GM12891 (cell line): Measurements from ENCODE around the gene SNX32.

Experiments used
- DNase-seq: peaks from one replicate; pipeline ENCODE4 v3.0.0; 2011; ENCODE audit warnings: low spot score; ENCODE audit not compliant: insufficient read length
- FAIRE-seq: peaks from 2 replicates; lab custom pipeline; 2011; peaks lifted over from hg19 to GRCh38; lab: Jason Lieb, UNC
- PAX5 ChIP-seq: IDR thresholded peaks from 2 replicates; pipeline ENCODE4 v1.6.1; 2011; ENCODE audit warnings: low read length, moderate library complexity, mild to moderate bottlenecking; ENCODE audit not compliant: insufficient read depth, severe bottlenecking
- POLR2A ChIP-seq: IDR thresholded peaks from 2 replicates; pipeline ENCODE4 v1.6.1; 2011; ENCODE audit warnings: low read depth, low read length, control low read depth
- POLR2AphosphoS5 ChIP-seq: IDR thresholded peaks from 2 replicates; pipeline ENCODE4 v1.6.1; 2011; ENCODE audit warnings: low read depth, low read length, control low read depth
- POU2F2 ChIP-seq: IDR thresholded peaks from 2 replicates; pipeline ENCODE4 v1.6.1; 2011; ENCODE audit warnings: low read depth, mild to moderate bottlenecking, control low read depth, low read length, moderate library complexity
- SPI1 ChIP-seq: IDR thresholded peaks from 2 replicates; pipeline ENCODE4 v1.6.1; 2011; ENCODE audit warnings: low read depth, low read length, control low read depth
- TAF1 ChIP-seq: IDR thresholded peaks from 2 replicates; pipeline ENCODE4 v1.6.1; 2011; ENCODE audit warnings: low read depth, low read length, control low read depth

Gene SNX32

GRCh38 chr11:65790104-65790901 is 43.5 kb upstream of the SNX32 start:
- FAIRE-seq, result no peak
- no peak for DNase-seq
- TF ChIP-seq POLR2AphosphoS5 (no peak), POLR2A (no peak), TAF1 (no peak), PAX5 (no peak), POU2F2 (no peak), SPI1 (no peak)

- DNase-seq, result no peak
- TF ChIP-seq POLR2AphosphoS5 (no peak), POU2F2 (no peak), TAF1 (no peak), SPI1 (no peak)
- FAIRE-seq, result peak; percentile 5
Measured at GRCh38 chr11:65790902-65791650, 42.7 kb upstream of the SNX32 start.

DNA sequence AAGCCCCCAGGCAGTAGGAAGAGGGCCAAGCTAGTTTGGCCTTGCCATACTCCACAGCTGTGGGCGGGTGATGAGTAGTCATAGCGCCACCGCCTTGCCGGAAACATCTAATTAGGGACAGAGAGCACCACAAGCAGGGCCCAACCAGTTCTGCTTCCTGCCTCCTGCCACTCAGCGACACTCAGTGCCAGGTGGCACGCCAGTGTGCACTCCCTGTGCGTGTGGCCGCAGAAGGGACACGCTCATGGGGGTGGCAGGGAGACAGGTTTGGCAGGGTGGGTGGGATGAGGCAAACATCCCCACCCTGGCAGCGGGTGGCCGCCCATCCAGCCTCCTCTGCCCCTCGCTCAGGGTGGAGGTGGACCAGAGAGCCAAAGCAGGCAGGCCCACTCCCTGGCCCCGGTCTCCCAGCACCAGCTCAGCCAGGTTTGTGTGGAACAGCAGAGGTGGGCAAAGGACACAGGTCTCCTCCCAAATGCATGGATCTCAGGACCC is 42.0 kb upstream of the SNX32 start:
- peak; percentile 81 for DNase-seq
- peak; percentile 35 for TF ChIP-seq PAX5
- peak; percentile 53 for TF ChIP-seq SPI1
- TF ChIP-seq POLR2AphosphoS5, result no peak
- peak; percentile 100 for FAIRE-seq

GRCh38 chr11:65792456-65792855 is 41.3 kb upstream of the SNX32 start:
- FAIRE-seq, result no peak
- no peak for DNase-seq

GRCh38 chr11:65793144-65793581 is 40.6 kb upstream of the SNX32 start:
- TF ChIP-seq SPI1 (no peak), PAX5 (no peak), POLR2AphosphoS5 (no peak), POLR2A (no peak), POU2F2 (no peak), TAF1 (no peak)
- DNase-seq (no peak), FAIRE-seq (no peak)

More at GRCh38 chr11:65792456-65792855, 41.3 kb upstream of the SNX32 start:
- TF ChIP-seq SPI1 (no peak), POU2F2 (no peak), POLR2A (no peak), PAX5 (no peak), TAF1 (no peak), POLR2AphosphoS5 (no peak)

- no peak for TF ChIP-seq TAF1
- no peak for TF ChIP-seq POLR2A
- no peak for TF ChIP-seq PAX5
- no peak for TF ChIP-seq POLR2AphosphoS5
- TF ChIP-seq POU2F2, result no peak
- no peak for TF ChIP-seq SPI1
- DNase-seq (no peak), FAIRE-seq (no peak)
Measured at GRCh38 chr11:65793625-65794400, 40.0 kb upstream of the SNX32 start.

DNA sequence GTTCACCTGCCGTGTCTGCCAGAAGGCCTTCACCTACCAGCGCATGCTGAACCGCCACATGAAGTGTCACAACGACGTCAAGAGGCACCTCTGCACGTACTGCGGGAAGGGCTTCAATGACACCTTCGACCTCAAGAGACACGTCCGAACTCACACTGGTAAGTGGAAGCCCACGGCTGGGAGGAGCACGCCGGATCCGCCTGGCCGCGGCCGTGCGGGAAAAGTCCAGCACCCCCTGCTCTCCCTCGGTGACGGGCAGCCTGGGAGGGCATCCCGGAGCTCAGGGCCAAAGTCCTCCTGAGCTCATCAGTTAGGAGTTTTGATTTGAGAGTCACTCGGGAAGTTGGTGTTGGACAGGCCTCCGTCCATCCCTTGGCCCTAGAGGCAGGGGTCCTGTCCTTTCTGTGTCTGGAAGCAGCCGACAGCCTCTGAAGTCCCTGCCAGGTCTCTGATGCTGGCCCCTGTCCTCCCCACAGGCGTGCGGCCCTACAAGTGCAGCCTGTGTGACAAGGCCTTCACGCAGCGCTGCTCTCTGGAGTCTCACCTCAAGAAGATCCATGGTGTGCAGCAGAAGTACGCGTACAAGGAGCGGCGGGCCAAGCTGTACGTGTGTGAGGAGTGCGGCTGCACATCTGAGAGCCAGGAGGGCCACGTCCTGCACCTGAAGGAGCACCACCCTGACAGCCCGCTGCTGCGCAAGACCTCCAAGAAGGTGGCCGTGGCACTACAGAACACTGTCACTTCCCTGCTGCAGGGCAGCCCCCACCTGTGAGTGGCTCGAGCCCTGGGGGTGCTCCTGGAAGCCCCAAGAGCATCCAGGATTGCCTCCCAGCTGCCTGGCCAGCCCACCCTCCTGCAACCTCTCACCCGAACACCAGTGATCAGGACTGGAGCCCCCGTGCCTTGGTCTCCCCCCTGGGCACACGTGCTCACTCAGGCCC is 38.9 kb upstream of the SNX32 start:
- FAIRE-seq, result no peak

DNA sequence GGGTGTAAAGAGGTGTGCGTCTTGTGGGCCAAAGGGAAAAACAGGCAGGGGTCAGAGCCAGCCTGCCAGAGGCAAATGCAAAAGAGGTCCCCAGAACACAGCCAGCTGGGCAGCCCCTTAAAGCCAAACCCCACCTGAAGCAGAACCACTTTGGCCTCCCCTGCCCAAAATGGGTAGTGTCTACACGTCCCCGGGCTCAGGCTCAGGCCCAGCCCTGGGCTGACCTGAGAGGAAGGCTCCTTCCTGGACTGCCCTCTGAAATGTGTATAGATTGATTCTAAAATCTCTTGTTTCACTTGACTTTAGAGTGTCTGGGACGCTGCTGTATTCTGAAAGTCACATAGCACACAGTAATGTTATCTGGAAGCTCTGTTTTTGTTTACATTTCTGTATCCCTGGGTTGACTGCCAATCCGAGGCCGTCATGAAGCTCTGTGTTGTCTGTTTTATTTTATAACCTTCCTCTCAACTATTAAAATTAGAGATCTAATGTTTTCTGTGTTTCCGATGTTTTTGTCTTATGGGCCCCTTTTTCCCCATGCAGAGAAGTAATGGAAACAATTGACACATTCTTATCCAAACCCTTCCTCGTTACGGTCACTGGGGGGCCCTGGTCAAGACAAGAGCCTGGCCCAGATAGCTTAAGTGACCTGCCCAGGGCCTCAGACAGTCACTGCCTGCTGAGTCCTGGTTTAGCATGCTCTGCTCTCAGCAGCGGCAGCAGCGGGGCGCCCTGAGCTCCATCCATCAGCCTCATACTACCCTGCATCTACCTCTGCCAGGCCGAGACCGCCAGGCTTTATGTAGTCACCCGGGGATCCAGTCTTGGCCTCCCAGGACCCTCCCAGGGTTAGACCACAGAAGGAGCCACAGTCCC is 36.8 kb upstream of the SNX32 start:
- FAIRE-seq (no peak), DNase-seq (no peak)
- no peak for TF ChIP-seq PAX5
- no peak for TF ChIP-seq POU2F2
- TF ChIP-seq SPI1, result no peak
- no peak for TF ChIP-seq TAF1
- no peak for TF ChIP-seq POLR2AphosphoS5
- no peak for TF ChIP-seq POLR2A

More for the DNA sequence above, 38.9 kb upstream of the SNX32 start:
- no peak for DNase-seq
- TF ChIP-seq POU2F2, result no peak
- TF ChIP-seq POLR2A, result no peak
- no peak for TF ChIP-seq POLR2AphosphoS5
